Sigmoid colon (tissue), 4 donors: ENCODE measurements around the gene NOC3L.

Experiments used
- EP300 ChIP-seq, 4 donors: sonication (generic); formaldehyde crosslinking; IDR thresholded peaks; one replicate each; pipeline ENCODE4 v1.6.1; 2017; ENCODE audit warnings: antibody characterized with exemption in 4 of 4
- TF ChIP-seq, protein P1 (sequence below), 4 experiments: fragments of 450-650 bp in 3 of 4; fragments of 200-600 bp in 1 of 4; IDR thresholded peaks; one replicate each; pipeline ENCODE4 v1.5.1; 2016 to 2019; ENCODE audit warnings: antibody characterized with exemption in 4 of 4, mild to moderate bottlenecking in 3 of 4, moderate library complexity in 2 of 4

DNA sequence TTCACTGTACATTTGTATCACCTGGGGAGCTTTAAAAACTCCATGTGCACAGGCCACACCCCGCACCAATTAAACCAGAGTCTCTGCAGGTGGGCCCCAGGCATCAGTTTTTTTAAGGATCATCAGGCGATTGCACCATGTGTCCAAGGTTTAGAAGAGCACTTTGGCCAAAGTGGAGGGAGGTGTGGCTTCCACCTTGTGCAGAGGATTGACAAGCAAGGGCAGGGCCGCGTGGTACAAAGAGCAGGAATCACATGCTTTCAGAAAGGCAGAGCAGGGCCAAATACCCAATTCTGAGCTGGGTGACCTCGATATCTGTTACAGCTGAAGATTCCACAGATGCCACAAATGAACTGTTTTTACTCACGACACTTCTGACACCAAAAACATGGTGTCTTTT, 52.4 kb downstream of the NOC3L start:
- TF ChIP-seq, protein P1, sequence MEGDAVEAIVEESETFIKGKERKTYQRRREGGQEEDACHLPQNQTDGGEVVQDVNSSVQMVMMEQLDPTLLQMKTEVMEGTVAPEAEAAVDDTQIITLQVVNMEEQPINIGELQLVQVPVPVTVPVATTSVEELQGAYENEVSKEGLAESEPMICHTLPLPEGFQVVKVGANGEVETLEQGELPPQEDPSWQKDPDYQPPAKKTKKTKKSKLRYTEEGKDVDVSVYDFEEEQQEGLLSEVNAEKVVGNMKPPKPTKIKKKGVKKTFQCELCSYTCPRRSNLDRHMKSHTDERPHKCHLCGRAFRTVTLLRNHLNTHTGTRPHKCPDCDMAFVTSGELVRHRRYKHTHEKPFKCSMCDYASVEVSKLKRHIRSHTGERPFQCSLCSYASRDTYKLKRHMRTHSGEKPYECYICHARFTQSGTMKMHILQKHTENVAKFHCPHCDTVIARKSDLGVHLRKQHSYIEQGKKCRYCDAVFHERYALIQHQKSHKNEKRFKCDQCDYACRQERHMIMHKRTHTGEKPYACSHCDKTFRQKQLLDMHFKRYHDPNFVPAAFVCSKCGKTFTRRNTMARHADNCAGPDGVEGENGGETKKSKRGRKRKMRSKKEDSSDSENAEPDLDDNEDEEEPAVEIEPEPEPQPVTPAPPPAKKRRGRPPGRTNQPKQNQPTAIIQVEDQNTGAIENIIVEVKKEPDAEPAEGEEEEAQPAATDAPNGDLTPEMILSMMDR (IDR thresholded peaks at IDR 0.05) = no peak
- no peak for TF ChIP-seq EP300 (IDR thresholded peaks at IDR 0.05)
